ENCODE results near the gene PCCB. TPM values are rescaled to one million over a fixed set of nuclear protein-coding genes. Genes with fewer than 3 reads are reported as not detected.
"Not testable (repeated sequence)": the region's sequence is repeated elsewhere in the genome, so short reads cannot be mapped to it uniquely, and the experiment has no call there.

The PCCB gene
- total RNA-seq, 1 experiment from 2014 or later: 63.4 TPM

DNA sequence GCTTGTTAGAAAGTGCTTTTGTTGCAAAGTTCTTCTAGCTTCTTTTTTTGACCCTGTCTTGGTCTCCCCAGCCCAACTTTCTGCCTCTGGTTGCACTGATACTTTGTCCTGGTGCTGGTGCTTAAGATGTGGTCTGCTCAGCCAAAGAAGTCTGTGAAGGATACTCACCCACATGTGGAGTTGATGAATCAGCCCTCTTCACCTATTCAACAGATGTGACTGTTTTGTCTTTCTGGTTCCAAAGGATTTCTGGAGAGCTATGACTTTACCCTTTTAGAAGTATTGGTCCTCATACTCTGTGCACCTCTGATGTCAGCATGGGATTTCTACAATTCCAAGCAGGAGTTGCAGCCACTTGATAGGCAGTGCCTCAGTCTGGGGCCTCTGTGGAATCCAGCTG lies 84.1 kb downstream of the PCCB start:
- POLR2A ChIA-PET: no interaction called here

GRCh38 chr3:136334726-136335125 lies 84.6 kb downstream of the PCCB start:
- intact Hi-C loops (cut with micrococcal nuclease; ENCODE audit: unreplicated experiment); ATAC-seq; BruUV-seq (replicated peaks); H3K9me3 ChIP-seq (ENCODE audit: control insufficient read depth, insufficient read depth, low read depth, low read length); H3K27ac ChIP-seq (ENCODE audit: low read length); DNase-seq (ENCODE audit: low read depth, low spot score); H3K4me3 ChIP-seq (ENCODE audit: low read depth in 2 of 2, low read length in 2 of 2); in situ Hi-C loops (cut with HindIII; ENCODE audit: low pct_unique_long_range_greater_than_20kb, low sequenced_read_pairs); H3K4me1 ChIP-seq (ENCODE audit: control insufficient read depth, insufficient read depth, low read length); H3K27me3 ChIP-seq (ENCODE audit: control insufficient read depth, insufficient read depth, low read length); POLR2A ChIA-PET: not testable (repeated sequence)
- peaks cover 13% of the 10 kb centered on the region for H3K36me3 ChIP-seq (ENCODE audit: control insufficient read depth, insufficient read depth, low read length)
- CTCF ChIA-PET: interaction anchor here (0.6 kb wide), 1 partner anchor 686 kb away, joined by 7 read pairs; no protein-coding TSS in a partner anchor

More for the DNA sequence above, 84.1 kb downstream of the PCCB start:
- no peaks in the 10 kb centered on the region for H3K4me1 ChIP-seq (ENCODE audit: control insufficient read depth, insufficient read depth, low read length)
- CTCF ChIA-PET: interaction anchor here (0.6 kb wide), 1 partner anchor 686 kb away, joined by 7 read pairs; no protein-coding TSS in a partner anchor
- intact Hi-C loops (cut with micrococcal nuclease; ENCODE audit: unreplicated experiment): no loop called here
- ATAC-seq (no peak), DNase-seq (ENCODE audit: low read depth, low spot score) (no peak)
- in situ Hi-C loops (cut with HindIII; ENCODE audit: low pct_unique_long_range_greater_than_20kb, low sequenced_read_pairs): no loop called here
- BruUV-seq (replicated peaks): no TSS peak
- H3K27me3 ChIP-seq (ENCODE audit: control insufficient read depth, insufficient read depth, low read length): no peaks in the 10 kb centered on the region
- no peak overlapping the region for H3K4me3 ChIP-seq (ENCODE audit: low read depth in 2 of 2, low read length in 2 of 2)
- H3K36me3 ChIP-seq (ENCODE audit: control insufficient read depth, insufficient read depth, low read length): peaks cover 13% of the 10 kb centered on the region
- H3K27ac ChIP-seq (ENCODE audit: low read length): no peak overlapping the region
- TF ChIP-seq TCF7L2 (IDR thresholded peaks at IDR 0.05; ENCODE audit: low read depth, low read length): no peak
- TF ChIP-seq SIN3A (IDR thresholded peaks at IDR 0.05; ENCODE audit: borderline replicate concordance, insufficient read depth, low read depth, low read length): no peak
- TF ChIP-seq POLR2AphosphoS5 (IDR thresholded peaks at IDR 0.05; ENCODE audit: low read depth, low read length): no peak
- TF ChIP-seq, protein P1, sequence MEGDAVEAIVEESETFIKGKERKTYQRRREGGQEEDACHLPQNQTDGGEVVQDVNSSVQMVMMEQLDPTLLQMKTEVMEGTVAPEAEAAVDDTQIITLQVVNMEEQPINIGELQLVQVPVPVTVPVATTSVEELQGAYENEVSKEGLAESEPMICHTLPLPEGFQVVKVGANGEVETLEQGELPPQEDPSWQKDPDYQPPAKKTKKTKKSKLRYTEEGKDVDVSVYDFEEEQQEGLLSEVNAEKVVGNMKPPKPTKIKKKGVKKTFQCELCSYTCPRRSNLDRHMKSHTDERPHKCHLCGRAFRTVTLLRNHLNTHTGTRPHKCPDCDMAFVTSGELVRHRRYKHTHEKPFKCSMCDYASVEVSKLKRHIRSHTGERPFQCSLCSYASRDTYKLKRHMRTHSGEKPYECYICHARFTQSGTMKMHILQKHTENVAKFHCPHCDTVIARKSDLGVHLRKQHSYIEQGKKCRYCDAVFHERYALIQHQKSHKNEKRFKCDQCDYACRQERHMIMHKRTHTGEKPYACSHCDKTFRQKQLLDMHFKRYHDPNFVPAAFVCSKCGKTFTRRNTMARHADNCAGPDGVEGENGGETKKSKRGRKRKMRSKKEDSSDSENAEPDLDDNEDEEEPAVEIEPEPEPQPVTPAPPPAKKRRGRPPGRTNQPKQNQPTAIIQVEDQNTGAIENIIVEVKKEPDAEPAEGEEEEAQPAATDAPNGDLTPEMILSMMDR (IDR thresholded peaks at IDR 0.05): no peak
- TF ChIP-seq, protein P2, sequence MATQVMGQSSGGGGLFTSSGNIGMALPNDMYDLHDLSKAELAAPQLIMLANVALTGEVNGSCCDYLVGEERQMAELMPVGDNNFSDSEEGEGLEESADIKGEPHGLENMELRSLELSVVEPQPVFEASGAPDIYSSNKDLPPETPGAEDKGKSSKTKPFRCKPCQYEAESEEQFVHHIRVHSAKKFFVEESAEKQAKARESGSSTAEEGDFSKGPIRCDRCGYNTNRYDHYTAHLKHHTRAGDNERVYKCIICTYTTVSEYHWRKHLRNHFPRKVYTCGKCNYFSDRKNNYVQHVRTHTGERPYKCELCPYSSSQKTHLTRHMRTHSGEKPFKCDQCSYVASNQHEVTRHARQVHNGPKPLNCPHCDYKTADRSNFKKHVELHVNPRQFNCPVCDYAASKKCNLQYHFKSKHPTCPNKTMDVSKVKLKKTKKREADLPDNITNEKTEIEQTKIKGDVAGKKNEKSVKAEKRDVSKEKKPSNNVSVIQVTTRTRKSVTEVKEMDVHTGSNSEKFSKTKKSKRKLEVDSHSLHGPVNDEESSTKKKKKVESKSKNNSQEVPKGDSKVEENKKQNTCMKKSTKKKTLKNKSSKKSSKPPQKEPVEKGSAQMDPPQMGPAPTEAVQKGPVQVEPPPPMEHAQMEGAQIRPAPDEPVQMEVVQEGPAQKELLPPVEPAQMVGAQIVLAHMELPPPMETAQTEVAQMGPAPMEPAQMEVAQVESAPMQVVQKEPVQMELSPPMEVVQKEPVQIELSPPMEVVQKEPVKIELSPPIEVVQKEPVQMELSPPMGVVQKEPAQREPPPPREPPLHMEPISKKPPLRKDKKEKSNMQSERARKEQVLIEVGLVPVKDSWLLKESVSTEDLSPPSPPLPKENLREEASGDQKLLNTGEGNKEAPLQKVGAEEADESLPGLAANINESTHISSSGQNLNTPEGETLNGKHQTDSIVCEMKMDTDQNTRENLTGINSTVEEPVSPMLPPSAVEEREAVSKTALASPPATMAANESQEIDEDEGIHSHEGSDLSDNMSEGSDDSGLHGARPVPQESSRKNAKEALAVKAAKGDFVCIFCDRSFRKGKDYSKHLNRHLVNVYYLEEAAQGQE (IDR thresholded peaks at IDR 0.05; ENCODE audit: insufficient read depth in 1 of 2, low read depth in 2 of 2, low read length in 1 of 2): no peak
- H3K9me3 ChIP-seq (ENCODE audit: control insufficient read depth, insufficient read depth, low read depth, low read length): no peaks in the 10 kb centered on the region

DNA sequence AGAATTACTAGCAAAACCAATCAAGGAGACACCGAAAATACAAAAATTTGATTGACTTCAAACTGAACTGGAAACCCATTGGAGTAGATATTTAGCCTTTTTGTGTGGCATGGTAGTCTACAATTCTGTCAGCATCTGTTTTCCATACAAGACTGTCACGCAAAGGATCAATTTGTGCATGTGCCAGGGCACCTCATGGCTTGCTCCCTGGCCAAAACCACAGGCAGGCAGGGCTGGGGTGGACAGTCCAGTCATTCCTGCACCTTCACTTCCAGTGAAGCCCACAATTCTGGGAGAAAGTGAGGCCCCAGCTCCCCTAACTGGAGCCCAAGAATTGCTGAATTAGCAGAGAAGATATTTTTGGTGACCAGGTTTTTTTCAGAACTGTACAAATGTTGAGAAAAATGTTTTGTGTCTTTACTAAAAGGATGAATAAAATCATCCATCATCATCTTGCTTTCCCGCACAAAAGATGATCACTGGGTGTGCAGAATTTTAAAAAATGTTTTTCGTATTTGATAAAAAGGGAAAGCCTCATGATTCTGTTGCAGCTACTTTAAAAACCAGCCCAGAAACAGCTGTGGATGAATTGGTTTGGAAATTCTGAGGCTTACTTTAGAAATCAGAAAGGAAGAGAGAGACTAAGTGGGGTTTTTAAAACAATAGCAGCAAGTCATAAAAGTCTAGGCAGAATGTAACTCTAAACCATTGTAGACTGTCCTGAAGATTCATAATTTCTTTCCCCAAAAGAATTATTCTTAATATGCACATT lies 86.4 kb downstream of the PCCB start:
- DNase-seq (ENCODE audit: low read depth, low spot score): no peak
- H3K4me1 ChIP-seq (ENCODE audit: control insufficient read depth, insufficient read depth, low read length): no peaks in the 10 kb centered on the region
- in situ Hi-C loops (cut with HindIII; ENCODE audit: low pct_unique_long_range_greater_than_20kb, low sequenced_read_pairs) (no loop called here), intact Hi-C loops (cut with micrococcal nuclease; ENCODE audit: unreplicated experiment) (no loop called here)
- H3K36me3 ChIP-seq (ENCODE audit: control insufficient read depth, insufficient read depth, low read length): peaks cover 13% of the 10 kb centered on the region
- TF ChIP-seq POLR2AphosphoS5 (IDR thresholded peaks at IDR 0.05; ENCODE audit: low read depth, low read length) (no peak), TCF7L2 (IDR thresholded peaks at IDR 0.05; ENCODE audit: low read depth, low read length) (no peak), SIN3A (IDR thresholded peaks at IDR 0.05; ENCODE audit: borderline replicate concordance, insufficient read depth, low read depth, low read length) (no peak)
- TF ChIP-seq, protein P1 (IDR thresholded peaks at IDR 0.05): no peak
- TF ChIP-seq, protein P2 (IDR thresholded peaks at IDR 0.05; ENCODE audit: insufficient read depth in 1 of 2, low read depth in 2 of 2, low read length in 1 of 2): no peak
- ChIA-PET CTCF (no interaction called here), POLR2A (no interaction called here)
- no peaks in the 10 kb centered on the region for H3K27me3 ChIP-seq (ENCODE audit: control insufficient read depth, insufficient read depth, low read length)
- BruUV-seq (replicated peaks): no TSS peak
- no peak for ATAC-seq
- no peak overlapping the region for H3K4me3 ChIP-seq (ENCODE audit: low read depth in 2 of 2, low read length in 2 of 2)
- no peak overlapping the region for H3K27ac ChIP-seq (ENCODE audit: low read length)
- H3K9me3 ChIP-seq (ENCODE audit: control insufficient read depth, insufficient read depth, low read depth, low read length): no peaks in the 10 kb centered on the region
